Measurements from ENCODE around the gene KRT8.
A peak's percentile ranks its signal among the peaks of the same experiment; 100 is the strongest.
"Not testable (repeated sequence)": the region's sequence is repeated elsewhere in the genome, so short reads cannot be mapped to it uniquely, and the experiment has no call there.

Gene KRT8

GRCh38 chr12:52901715-52902541 is 2.9 kb downstream of the KRT8 start:
- no peak for DNase-seq

DNA sequence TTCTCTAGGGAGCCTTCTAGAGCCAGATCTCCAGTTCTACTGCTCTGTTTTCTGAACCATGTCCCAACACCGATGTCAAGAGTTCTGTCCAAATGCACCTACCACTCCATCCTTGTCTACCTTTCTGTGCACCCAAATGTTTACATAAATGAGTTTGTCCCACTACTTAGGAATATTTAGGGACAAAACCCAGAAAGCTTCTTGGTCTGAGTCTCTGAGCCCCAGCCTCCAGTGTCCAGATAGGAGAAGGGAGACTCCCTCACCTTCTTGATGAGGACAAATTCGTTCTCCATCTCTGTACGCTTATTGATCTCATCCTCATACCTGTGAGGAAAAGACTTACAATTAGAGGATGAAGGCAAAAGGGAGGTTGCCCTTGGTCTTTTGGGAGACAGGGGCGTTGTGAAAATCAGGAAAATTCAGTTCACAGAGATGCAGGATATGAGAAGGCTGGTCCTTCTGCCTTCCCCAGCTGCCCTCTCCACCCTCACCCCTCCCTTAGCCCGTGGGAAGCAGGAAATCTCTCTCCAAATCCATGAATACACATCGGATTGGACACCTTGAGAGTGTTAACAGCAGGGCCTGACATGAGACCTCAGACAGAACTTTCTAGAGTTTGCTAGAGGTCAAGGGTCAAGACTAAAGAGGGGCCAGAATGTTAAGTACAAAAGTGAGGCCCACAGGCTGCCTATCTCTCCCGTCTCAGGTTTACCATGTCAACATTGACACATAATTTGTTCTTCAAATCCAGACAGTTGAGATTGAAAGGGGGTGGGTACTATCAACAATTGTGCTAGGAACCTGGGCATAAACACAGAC is 3.8 kb downstream of the KRT8 start:
- DNase-seq, result no peak

GRCh38 chr12:52900166-52900895 is 4.5 kb downstream of the KRT8 start:
- no peak for DNase-seq

GRCh38 chr12:52899338-52900035 is 5.4 kb downstream of the KRT8 start:
- no peak for DNase-seq

DNA sequence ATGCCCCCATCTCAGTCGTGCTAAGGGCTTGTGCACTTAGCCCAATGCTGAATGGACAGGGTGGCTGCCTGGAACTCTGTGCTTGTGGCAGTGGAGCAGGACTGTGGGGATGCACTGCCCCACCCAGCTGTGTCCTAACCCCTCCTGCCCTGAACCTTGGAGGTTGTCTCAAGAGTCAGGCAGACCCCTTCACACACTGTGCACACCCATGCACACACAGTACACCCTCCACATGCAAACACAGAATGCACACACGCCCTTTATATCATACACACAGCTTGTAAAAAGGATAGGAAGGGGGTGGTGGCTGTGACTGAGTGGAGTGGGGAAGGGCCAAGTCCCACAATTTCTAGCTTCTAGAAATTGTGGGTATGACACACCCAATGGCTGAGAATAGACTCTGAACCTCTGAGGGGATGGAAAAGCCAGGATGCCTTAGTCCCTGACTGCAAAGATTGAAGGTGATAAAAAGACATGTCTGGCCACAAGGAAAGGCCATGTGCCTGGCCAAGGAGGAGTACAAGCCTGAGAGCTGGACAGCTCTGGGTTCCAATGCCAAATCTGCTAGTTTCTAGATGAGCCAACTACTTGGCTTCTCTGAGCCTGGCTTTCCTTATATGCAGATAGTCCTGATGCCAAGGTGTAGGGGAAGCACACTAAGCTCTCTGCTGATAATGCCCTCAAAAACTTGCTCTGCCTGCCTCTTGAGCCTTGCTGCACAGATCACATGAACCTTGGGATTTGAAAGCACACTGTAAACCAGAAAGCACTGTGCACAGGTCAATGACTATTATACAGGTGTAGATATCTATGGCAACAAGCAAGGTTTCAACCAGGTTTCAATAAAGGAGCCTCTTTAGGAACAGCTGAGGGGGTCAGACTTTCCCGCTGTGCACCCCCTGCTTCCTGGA is 8.4 kb downstream of the KRT8 start:
- DNase-seq, result no peak

DNA sequence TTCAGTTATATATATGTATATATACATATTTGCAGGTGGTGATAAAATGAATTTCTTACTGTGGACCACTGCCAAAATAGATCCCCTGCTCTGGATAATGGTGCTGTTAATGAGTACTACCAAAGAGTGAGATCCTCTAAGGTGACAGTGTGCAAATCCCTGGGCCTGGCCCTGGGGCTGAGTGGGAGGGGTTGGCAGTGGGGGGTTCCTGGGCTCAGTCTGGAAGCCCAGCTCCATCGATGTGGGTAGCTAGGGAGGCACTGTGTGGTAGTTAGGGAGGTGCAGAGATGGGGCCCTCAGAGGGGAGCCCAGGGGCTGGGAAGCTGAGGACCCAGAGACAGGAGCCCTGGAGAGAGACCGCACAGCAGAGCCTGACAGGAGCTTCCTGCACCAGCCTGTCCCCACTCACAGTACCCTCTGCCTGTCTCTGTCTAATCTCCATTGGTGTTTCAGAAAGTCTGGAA is 9.1 kb downstream of the KRT8 start:
- no peak for DNase-seq

DNA sequence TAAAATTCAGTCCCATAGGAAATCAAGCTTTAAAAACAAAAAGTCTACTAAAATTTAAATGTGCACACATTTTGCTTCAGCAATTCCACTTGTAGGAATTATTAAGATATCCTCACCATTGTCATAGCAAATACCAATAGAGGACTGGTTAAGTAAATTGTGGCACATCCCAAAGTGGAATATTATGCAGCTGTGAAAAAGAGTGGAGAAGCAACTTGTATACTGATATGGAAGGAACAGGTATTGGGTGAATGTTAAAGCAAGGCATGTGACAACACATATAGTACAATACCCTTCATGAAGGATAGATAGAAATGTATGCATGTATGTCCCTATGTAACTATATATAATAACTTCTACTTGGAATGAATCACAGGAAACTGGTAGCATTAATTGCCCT is 11.9 kb downstream of the KRT8 start:
- no peak for DNase-seq

DNA sequence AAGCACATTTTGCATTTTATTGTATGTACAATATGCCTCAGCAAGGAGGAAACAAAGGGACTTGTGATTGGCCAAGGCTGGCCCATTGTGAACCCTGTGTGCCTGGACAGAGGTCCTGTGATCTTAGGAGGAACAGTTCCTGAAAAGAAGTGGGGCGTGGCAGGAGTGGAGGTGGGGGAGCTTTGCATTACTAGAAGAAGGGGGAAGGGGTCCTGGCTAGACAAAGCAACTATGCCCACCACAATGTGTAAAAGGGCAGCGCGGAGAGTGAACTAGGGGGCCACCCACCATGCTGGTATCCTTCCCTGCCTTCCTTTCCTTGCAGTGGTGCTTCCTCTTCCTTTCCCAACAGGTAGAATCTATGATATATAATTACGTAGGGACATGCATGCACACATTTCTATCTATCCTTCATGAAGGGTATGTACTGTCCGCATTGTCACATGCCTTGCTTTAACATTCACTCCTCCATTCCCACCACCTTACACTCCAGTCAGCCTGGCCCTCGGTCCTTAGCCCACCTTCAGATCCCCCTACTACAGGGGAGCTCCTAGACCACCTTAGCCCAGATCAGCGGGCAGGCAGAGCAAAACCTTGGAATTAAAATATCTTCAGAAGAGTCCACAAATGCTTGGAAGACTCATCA is 12.5 kb downstream of the KRT8 start:
- no peak for DNase-seq

GRCh38 chr12:52891044-52891443 is 13.8 kb downstream of the KRT8 start:
- no peak for DNase-seq

GRCh38 chr12:52890417-52890816 is 14.5 kb downstream of the KRT8 start:
- no peak for DNase-seq

GRCh38 chr12:52884526-52885293 is 20.2 kb downstream of the KRT8 start:
- DNase-seq, result peak; percentile 72

- DNase-seq, result not testable (repeated sequence)
These were observed 24.4 kb downstream of the KRT8 start for GRCh38 chr12:52880499-52880898.

DNA sequence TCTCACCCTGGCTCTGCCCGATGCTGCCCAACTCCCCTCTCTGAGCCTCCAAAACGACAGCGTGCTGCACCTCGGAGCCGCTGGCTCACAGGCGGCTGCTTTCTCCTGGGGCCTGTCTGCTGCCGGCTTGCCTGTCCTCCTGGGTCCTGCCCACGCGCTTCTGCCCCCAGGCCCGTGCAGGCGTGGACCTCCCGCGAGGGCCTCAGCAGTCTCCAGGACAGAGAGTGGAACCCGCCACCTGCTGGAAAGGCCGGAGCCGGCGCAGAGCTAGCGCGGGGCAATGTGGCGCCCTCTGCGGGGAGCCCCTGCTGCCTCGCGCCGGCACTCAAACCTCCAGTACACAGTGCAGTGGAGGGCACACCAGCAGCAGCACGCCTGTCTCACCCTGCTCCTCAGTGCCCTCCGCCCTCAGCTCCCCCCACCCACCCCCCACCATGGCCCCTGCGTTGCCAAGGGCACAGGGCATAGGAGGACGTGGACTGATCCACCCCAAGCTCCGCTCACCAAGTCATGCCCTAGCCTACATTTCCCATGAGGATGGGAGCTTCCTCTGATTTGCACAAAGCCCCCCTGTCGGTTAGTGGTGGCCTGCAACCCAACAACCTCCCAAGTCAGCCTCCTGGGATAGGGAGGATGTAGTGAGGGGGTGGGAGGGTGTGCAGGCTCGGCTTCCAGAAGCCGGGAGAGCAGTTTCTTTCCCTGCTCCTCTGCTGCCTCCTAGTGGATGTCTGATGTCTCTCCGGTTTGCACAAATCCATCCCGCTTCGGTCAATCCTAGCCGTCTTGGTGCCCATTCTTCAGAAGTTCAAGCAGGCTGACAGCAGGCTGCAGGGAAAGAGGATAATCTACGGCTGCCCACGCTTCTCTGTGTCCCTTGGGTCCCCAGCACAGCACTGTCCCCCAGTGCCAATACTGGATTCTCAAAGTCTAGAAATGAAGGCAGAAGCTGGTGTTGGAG is 25.2 kb downstream of the KRT8 start:
- DNase-seq, result peak; percentile 86

DNA sequence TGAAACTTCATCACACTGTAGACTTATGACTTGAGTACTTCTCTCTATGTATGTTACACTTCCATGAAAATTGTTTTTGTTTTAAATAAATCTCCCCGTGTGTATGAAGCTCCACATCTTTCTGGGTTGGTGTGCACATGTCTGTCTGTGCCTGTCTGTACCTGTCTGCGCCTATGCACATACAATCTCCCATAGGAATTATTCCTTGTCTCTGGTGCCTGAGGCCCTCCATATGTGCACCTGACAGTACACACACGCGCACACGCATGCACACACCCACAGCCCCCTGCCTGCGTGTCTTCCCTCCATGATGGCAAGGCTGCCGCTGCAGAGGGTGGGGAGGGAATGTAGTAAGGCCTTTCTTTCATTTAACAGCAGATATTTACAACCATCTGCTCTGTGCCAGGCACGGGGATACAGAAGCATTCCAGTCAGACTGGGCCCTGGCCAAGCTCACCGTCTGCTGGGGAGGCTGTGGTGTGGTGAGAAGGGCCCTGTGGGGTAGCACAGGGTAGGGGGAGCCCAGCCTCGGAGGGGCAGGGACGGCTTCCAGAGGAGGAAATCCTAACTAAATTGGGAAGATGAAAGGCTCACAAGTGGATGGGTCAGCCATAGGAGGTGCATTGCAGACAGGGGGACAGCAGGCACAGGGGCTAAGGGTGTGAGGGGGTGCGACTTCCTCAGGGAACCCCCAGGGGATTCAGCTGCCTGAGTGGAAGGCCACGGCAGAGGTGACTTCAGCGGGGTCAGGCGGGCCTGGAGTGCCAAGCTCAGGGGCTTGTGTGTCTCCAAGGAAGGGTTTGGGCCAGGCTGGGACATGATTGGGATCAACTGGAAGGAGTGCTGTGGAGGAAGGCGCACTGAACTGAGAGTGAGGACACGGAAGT is 26.1 kb downstream of the KRT8 start:
- peak; percentile 4 for DNase-seq

- peak; percentile 37 for DNase-seq
These were observed 27.6 kb downstream of the KRT8 start for GRCh38 chr12:52877242-52877641.

GRCh38 chr12:52876372-52876771 is 28.5 kb downstream of the KRT8 start:
- DNase-seq, result peak; percentile 39

GRCh38 chr12:52874573-52875435 is 30.1 kb downstream of the KRT8 start:
- DNase-seq, result no peak
